Uterus (tissue), 2 donors: Measurements from ENCODE around the gene SRCIN1.

Source experiments
- CTCF ChIP-seq, 4 experiments: fragments of 200-600 bp in 2 of 4; fragments of 450-650 bp in 2 of 4; sonication (generic) in 2 of 4; IDR thresholded peaks; one replicate each; pipeline ENCODE4 v1.5.1; 2016 to 2019; ENCODE audit warnings: antibody characterized with exemption in 4 of 4, mild to moderate bottlenecking in 2 of 4, moderate library complexity in 1 of 4
- POLR2A ChIP-seq, 2 donors: fragments of 450-650 bp; IDR thresholded peaks; one replicate each; pipeline ENCODE4 v1.6.1; 2016; ENCODE audit warnings: antibody characterized with exemption in 2 of 2, mild to moderate bottlenecking in 1 of 2, moderate library complexity in 1 of 2

GRCh38 chr17:38619937-38620550, 14.3 kb upstream of the SRCIN1 start:
- TF ChIP-seq CTCF (IDR thresholded peaks at IDR 0.05) = no peak
- TF ChIP-seq POLR2A (IDR thresholded peaks at IDR 0.05) = no peak
